GM12878 (cell line): ENCODE results near the gene SPARC. TPM values are rescaled to one million over a fixed set of nuclear protein-coding genes. Genes with fewer than 3 reads are reported as not detected.

ENCODE experiments used
- ATAC-seq: fragments of 200-7000 bp; cut with Tn5 transposase; 3 replicates; pipeline ENCODE4 v1.9.1; 2020; ENCODE audit warnings: mild to moderate bottlenecking, moderate library complexity
- BruUV-seq: library from RNA; stranded (reverse); fragments of 400-500 nt; replicated peaks from 2 replicates; lab custom pipeline; 2021; lab: Mats Ljungman, UMichigan
- CTCF ChIA-PET: fragments of 300-600 bp; sonication (Branson Sonifier 250); formaldehyde crosslinking; extraction: SDS; loops from one replicate; lab custom pipeline; 2021; ENCODE audit warnings: inconsistent platforms; lab: Yijun Ruan, JAX
- POLR2A ChIA-PET: fragments of 350-600 bp; formaldehyde crosslinking; extraction: SDS; loops from one replicate; lab custom pipeline; 2021; ENCODE audit warnings: inconsistent platforms; lab: Charles Lee
- RAD21 ChIA-PET: fragments of 300-600 bp; sonication (Branson Sonifier 250); formaldehyde crosslinking; loops from one replicate; lab custom pipeline; 2023; ENCODE audit warnings: antibody characterized with exemption; ENCODE audit not compliant: unreplicated experiment; lab: Charles Lee
- SMC1A ChIA-PET: fragments of 300-600 bp; sonication (Branson Sonifier 250); formaldehyde crosslinking; loops from one replicate; lab custom pipeline; 2023; ENCODE audit not compliant: unreplicated experiment, uncharacterized antibody; lab: Charles Lee
- DNase-seq: peaks from one replicate; pipeline ENCODE4 v3.0.0-alpha.2; 2011; ENCODE audit warnings: low read depth, low spot score
- FAIRE-seq: peaks from 3 replicates; lab custom pipeline; 2011; peaks lifted over from hg19 to GRCh38; lab: Jason Lieb, UNC
- H2AFZ ChIP-seq: 2 replicates; pipeline ENCODE4 v1.6.0; 2011; ENCODE audit warnings: low read depth, low read length, control low read depth; ENCODE audit not compliant: control insufficient read depth
- H3K27ac ChIP-seq: 2 replicates; pipeline ENCODE4 v1.5.1; 2011; ENCODE audit warnings: control low read depth; ENCODE audit not compliant: control insufficient read depth, insufficient read depth
- H3K27me3 ChIP-seq, 2 experiments: replicated peaks in 1 of 2; 2 replicates each; pipeline versions ENCODE4 v1.6.0 to v1.6.1; 2011; ENCODE audit warnings: low read length in 1 of 2; ENCODE audit not compliant: control insufficient read depth in 2 of 2, insufficient read depth in 2 of 2
- H3K36me3 ChIP-seq, 2 experiments: 2 replicates each; pipeline ENCODE4 v1.5.1; 2011; ENCODE audit warnings: low read length in 1 of 2; ENCODE audit not compliant: control insufficient read depth in 2 of 2, insufficient read depth in 2 of 2
- H3K4me1 ChIP-seq: 2 replicates; pipeline ENCODE4 v1.6.1; 2011; ENCODE audit warnings: mild to moderate bottlenecking, low read length, moderate library complexity, mixed read lengths; ENCODE audit not compliant: control insufficient read depth, insufficient read depth
- H3K4me2 ChIP-seq: 2 replicates; pipeline ENCODE4 v1.6.0; 2011; ENCODE audit warnings: control low read depth; ENCODE audit not compliant: control insufficient read depth, insufficient read depth
- H3K4me3 ChIP-seq: fragments of 200-600 bp; sonication (generic); 2 replicates; pipeline ENCODE4 v1.5.1; 2016
- H3K79me2 ChIP-seq: 2 replicates; pipeline ENCODE4 v1.6.0; 2011; ENCODE audit warnings: low read length; ENCODE audit not compliant: control insufficient read depth, insufficient read depth
- H3K9ac ChIP-seq: 2 replicates; pipeline ENCODE4 v1.8.0; 2011; ENCODE audit warnings: low read length, control low read depth, mixed read lengths; ENCODE audit not compliant: control insufficient read depth, insufficient read depth
- H3K9me3 ChIP-seq: replicated peaks from 3 replicates; pipeline ENCODE4 v1.5.1; 2011; ENCODE audit warnings: mild to moderate bottlenecking, low read length; ENCODE audit not compliant: control insufficient read depth, insufficient read depth
- H4K20me1 ChIP-seq: 2 replicates; pipeline ENCODE4 v1.6.0; 2011; ENCODE audit not compliant: control insufficient read depth, insufficient read depth
- BRCA1 ChIP-seq: IDR thresholded peaks from 2 replicates; pipeline ENCODE4 v1.6.1; 2011; ENCODE audit warnings: low read depth, low read length, improper control_type of control experiment
- CBFB ChIP-seq: IDR thresholded peaks from 2 replicates; pipeline ENCODE4 v1.6.1; 2016; ENCODE audit warnings: antibody characterized with exemption, low read depth
- CBX3 ChIP-seq: fragments of 200-600 bp; sonication (generic); IDR thresholded peaks from 2 replicates; pipeline ENCODE4 v1.6.1; 2016; ENCODE audit warnings: low read depth, borderline replicate concordance
- POU2F2 ChIP-seq: IDR thresholded peaks from 3 replicates; pipeline ENCODE4 v1.6.1; 2011; ENCODE audit warnings: low read depth, mild to moderate bottlenecking, low read length, borderline replicate concordance
- SUPT20H ChIP-seq: IDR thresholded peaks from 2 replicates; pipeline ENCODE4 v1.6.1; 2011; ENCODE audit warnings: low read depth, mild to moderate bottlenecking, low read length, moderate library complexity, borderline replicate concordance; ENCODE audit not compliant: control insufficient read depth
- ZNF24 ChIP-seq: fragments of 450-650 bp; IDR thresholded peaks from 2 replicates; pipeline ENCODE4 v1.6.1; 2017; ENCODE audit warnings: antibody characterized with exemption, mild to moderate bottlenecking
- WGBS: methylation state at CpG from one replicate; pipeline ENCODE4 v1.1.6; 2016; ENCODE audit warnings: low lambda C conversion rate; ENCODE audit not compliant: insufficient replicate concordance, insufficient coverage; ENCODE audit errors: missing lambda C conversion rate; 5-methylcytosine and 5-hydroxymethylcytosine counted together
- in situ Hi-C: fragments of 300-500 bp; cut with MboI; formaldehyde crosslinking; loops from 9 replicates; pipeline ENCODE4 v1.14.3; 2018; ENCODE audit warnings: mixed read lengths
- intact Hi-C: fragments of 100-400 bp; cut with micrococcal nuclease; formaldehyde crosslinking; loops from one replicate; pipeline ENCODE4 v1.14.2; 2022; ENCODE audit not compliant: unreplicated experiment
- polyA plus RNA-seq, 11 experiments: library from polyadenylated mRNA; depleted of rRNA in 4 of 11; unstranded in 6 of 11; stranded (reverse) in 5 of 11; fragments of >200 nt; fragmentation: Nextera tagmentation in 4 of 11; fragmentation: Illumina TruSeq in 1 of 11; extraction: Ambion mirVana in 4 of 11; extraction: Trizol in 1 of 11; gene quantifications; 1 replicate in 1 of 11; 2 replicates in 10 of 11; pipeline versions ENCODE4 v1.2.1 to v1.2.3, GENCODE V29; 2011 to 2016; ENCODE audit warnings: inconsistent platforms in 2 of 11, missing spikeins in 2 of 11, low read depth in 1 of 11
- total RNA-seq, 4 experiments: library from RNA; depleted of rRNA in 3 of 4; stranded (reverse); fragments of >200 nt in 3 of 4; fragmentation: Illumina TruSeq in 1 of 4; extraction: Trizol in 1 of 4; gene quantifications; 2 replicates each; pipeline versions ENCODE4 v1.2.1 to v1.2.3, GENCODE V29; 2013 to 2021

The SPARC gene
- total and polyA plus RNA-seq, 10 of the 15 experiments (the other 5 are each of a cell fraction or from before 2014, with no cell fraction given), result 29.6 to 154 (median 57.0) TPM

DNA sequence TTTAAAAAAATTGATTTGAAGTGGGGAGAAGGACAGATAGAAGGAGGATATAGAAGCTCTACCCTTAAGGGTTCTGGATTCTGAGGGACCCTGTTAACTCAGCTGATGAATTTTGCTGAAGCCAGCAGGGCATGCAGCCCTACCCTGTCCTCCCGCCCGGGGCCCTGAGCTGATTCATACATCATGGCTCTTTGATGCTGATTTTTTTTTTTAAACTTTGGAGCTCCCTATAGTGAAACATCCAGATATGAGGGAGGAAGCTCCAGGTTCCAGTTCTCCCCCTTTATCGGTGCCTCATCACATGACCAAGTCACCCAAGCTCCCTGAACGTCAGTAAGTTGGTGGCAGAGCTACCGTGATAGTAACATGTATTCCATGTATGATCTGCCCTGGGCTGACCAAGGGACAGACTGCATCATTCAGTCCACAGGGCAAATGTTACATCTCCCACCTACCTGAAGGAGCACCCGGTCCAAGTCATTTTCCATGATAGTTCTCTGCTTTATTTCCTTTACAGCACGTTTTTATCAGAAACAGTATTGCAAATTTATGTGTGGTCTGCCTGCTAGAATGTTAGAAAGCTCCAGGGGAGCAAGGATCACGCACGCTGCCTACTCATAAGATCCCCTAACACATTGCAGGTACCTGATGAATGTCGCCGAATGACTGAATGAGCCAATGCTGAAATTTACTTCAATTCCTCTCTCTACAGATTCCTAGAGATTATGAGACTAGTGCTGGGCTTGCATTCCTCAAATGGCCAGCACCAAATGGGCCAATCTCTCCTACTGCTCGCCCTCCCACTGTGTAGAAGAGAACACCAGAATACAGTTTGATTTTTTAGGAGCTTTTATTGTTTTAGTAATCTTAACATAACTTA, 25.9 kb downstream of the SPARC start:
- Histone ChIP-seq H3K27me3 (no peaks in the 10 kb centered on the region), H3K4me1 (peaks cover 42% of the 10 kb centered on the region), H2AFZ (no peak overlapping the region), H3K9ac (no peak overlapping the region), H3K79me2 (no peaks in the 10 kb centered on the region), H4K20me1 (no peaks in the 10 kb centered on the region), H3K4me3 (no peak overlapping the region), H3K27ac (peak overlapping the region; percentile 96), H3K36me3 (peaks cover 0 to 7% of the 10 kb centered on the region in 2 experiments; a peak in 1 of 4 replicates), H3K4me2 (no peak overlapping the region), H3K9me3 (no peaks in the 10 kb centered on the region)
- RAD21 ChIA-PET, result interaction anchor here (0.8 to 8.0 kb wide), 13 partner anchors 9 to 234 kb away, joined by 3 to 207 read pairs (median 10); partner anchors contain the start of gene G3BP1
- intact Hi-C loops (loop anchor here (5.0 kb wide), 1 partner anchor 41 kb away; no protein-coding TSS in a partner anchor), in situ Hi-C loops (loop anchor here (5.0 kb wide), 1 partner anchor 81 kb away; no protein-coding TSS in a partner anchor)
- TF ChIP-seq CBFB, result no peak
- no peak for TF ChIP-seq SUPT20H
- TF ChIP-seq BRCA1, result no peak
- TF ChIP-seq CBX3, result no peak
- no peak for TF ChIP-seq POU2F2
- no peak for TF ChIP-seq ZNF24
- no TSS peak for BruUV-seq
- SMC1A ChIA-PET, result interaction anchor here (0.5 to 12.1 kb wide), 28 partner anchors 9 to 482 kb away, joined by 3 to 256 read pairs (median 7); partner anchors contain the start of gene SPARC
- ATAC-seq (no peak), DNase-seq (no peak), FAIRE-seq (no peak)
- CTCF ChIA-PET, result interaction anchor here (0.7 to 7.5 kb wide), 27 partner anchors 9 to 689 kb away, joined by 3 to 381 read pairs (median 3); partner anchors contain the start of genes G3BP1 and SPARC
- WGBS, result 94% methylated on average over 12 of the region's 12 CpGs
- POLR2A ChIA-PET, result interaction anchor here (0.9 to 4.4 kb wide), 8 partner anchors 12 to 110 kb away, joined by 3 to 37 read pairs (median 9); partner anchors contain the start of gene G3BP1
